Activated T-cell treated with anti-CD3 and anti-CD28 coated beads, Interleukin-2, amount 50 U/mL, for 4 hours (primary cell): ENCODE data around the gene GNG4. TPM values are rescaled to one million over a fixed set of nuclear protein-coding genes. Genes with fewer than 3 reads are reported as not detected.

ENCODE experiments used
- ATAC-seq, 2 donors: fragments of 200-7000 bp; cut with Tn5 transposase; one replicate each; pipeline ENCODE4 v1.10.0; 2021
- DNase-seq: peaks from one replicate; pipeline ENCODE4 v3.0.0-alpha.2; 2020
- H3K27me3 Mint-ChIP-seq: one replicate; pipeline ENCODE4 v1.8.0; 2021; ENCODE audit warnings: low read depth, mixed read lengths
- H3K36me3 Mint-ChIP-seq: one replicate; pipeline ENCODE4 v1.8.0; 2022; ENCODE audit warnings: mixed read lengths; ENCODE audit not compliant: insufficient read depth
- H3K4me1 Mint-ChIP-seq: one replicate; pipeline ENCODE4 v1.8.0; 2021; ENCODE audit warnings: low read depth, mixed read lengths
- H3K4me3 Mint-ChIP-seq: one replicate; pipeline ENCODE4 v1.8.0; 2021; ENCODE audit warnings: mild to moderate bottlenecking, moderate library complexity, mixed read lengths
- H3K9me3 Mint-ChIP-seq: one replicate; pipeline ENCODE4 v1.8.0; 2021; ENCODE audit warnings: mixed read lengths
- total RNA-seq, 3 donors: library from RNA; stranded (reverse); gene quantifications; one replicate each; pipeline ENCODE4 v1.2.1, GENCODE V29; 2021

Gene GNG4
- total RNA-seq, result 1 to 10 TPM in 1 of 3 donors, under 1 TPM in 2; 0.26 to 1.4 (median 0.58) TPM

- ATAC-seq, result peak; percentile 50 to 54
- H3K9me3 Mint-ChIP-seq, result peaks cover 8% of the 10 kb centered on the region
- H3K4me3 Mint-ChIP-seq, result peak within 1 kb of the TSS; percentile 81
- peaks cover 14% of the 10 kb centered on the region for H3K4me1 Mint-ChIP-seq
- H3K27me3 Mint-ChIP-seq, result peaks cover 54% of the 10 kb centered on the region
- no peaks in the 10 kb centered on the region for H3K36me3 Mint-ChIP-seq
- peak; percentile 45 for DNase-seq
Measured at GRCh38 chr1:235649368-235650163, at the start of gene GNG4. GNG4 (minus strand) TSS chr1:235649784; CDS start chr1:235583838, 65,946 bp downstream.

- peaks cover 14% of the 10 kb centered on the region for H3K4me1 Mint-ChIP-seq
- DNase-seq, result no peak
- H3K27me3 Mint-ChIP-seq, result no peaks in the 10 kb centered on the region
- ATAC-seq, result peak; percentile 95 to 99
- H3K4me3 Mint-ChIP-seq, result peak overlapping the region; percentile 1
- H3K9me3 Mint-ChIP-seq, result no peaks in the 10 kb centered on the region
- peaks cover 51% of the 10 kb centered on the region for H3K36me3 Mint-ChIP-seq
Measured at GRCh38 chr1:235697508-235697907, 47.9 kb upstream of the GNG4 start.

GRCh38 chr1:235689356-235689755 lies 39.8 kb upstream of the GNG4 start:
- Mint-ChIP-seq H3K4me3 (no peak overlapping the region), H3K9me3 (no peaks in the 10 kb centered on the region), H3K27me3 (no peaks in the 10 kb centered on the region), H3K36me3 (peaks cover 33% of the 10 kb centered on the region), H3K4me1 (no peaks in the 10 kb centered on the region)
- ATAC-seq (no peak), DNase-seq (no peak)

DNA sequence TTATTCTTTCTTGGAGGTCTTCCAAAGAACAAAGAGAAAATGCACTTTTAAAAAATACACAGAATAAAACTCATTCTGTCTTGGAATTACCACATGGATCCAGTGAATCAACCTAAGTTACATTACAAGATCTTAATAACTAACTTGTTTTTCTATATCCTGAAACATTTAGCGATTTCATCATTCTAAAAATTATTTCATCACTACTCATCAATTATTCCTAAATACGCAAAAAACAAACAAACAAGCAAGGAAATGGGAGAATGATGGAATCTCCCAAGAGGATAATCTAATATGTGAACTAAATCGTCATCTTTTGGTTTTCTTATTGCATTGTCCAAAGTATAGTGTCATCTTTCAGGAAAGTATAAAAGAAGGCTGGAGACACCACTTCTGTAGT lies 38.5 kb upstream of the GNG4 start:
- DNase-seq (no peak), ATAC-seq (no peak)
- Mint-ChIP-seq H3K9me3 (no peaks in the 10 kb centered on the region), H3K36me3 (peaks cover 32% of the 10 kb centered on the region), H3K4me3 (no peak overlapping the region), H3K4me1 (no peaks in the 10 kb centered on the region), H3K27me3 (no peaks in the 10 kb centered on the region)

- Mint-ChIP-seq H3K27me3 (no peaks in the 10 kb centered on the region), H3K4me1 (no peaks in the 10 kb centered on the region), H3K4me3 (no peak overlapping the region), H3K36me3 (peaks cover 47% of the 10 kb centered on the region), H3K9me3 (peaks cover 5% of the 10 kb centered on the region)
- no peak for DNase-seq
- no peak for ATAC-seq
Measured at GRCh38 chr1:235683653-235684052, 34.1 kb upstream of the GNG4 start.

GRCh38 chr1:235682216-235682615 lies 32.6 kb upstream of the GNG4 start:
- Mint-ChIP-seq H3K27me3 (no peaks in the 10 kb centered on the region), H3K4me1 (no peaks in the 10 kb centered on the region)

GRCh38 chr1:235679644-235680043 lies 30.1 kb upstream of the GNG4 start:
- DNase-seq (no peak), ATAC-seq (no peak)
- Mint-ChIP-seq H3K9me3 (peaks cover 24% of the 10 kb centered on the region), H3K4me1 (no peaks in the 10 kb centered on the region), H3K4me3 (no peak overlapping the region), H3K36me3 (peaks cover 54% of the 10 kb centered on the region), H3K27me3 (no peaks in the 10 kb centered on the region)

More at GRCh38 chr1:235682216-235682615, 32.6 kb upstream of the GNG4 start:
- H3K36me3 Mint-ChIP-seq, result peaks cover 44% of the 10 kb centered on the region
- ATAC-seq, result no peak
- H3K9me3 Mint-ChIP-seq, result peaks cover 5% of the 10 kb centered on the region
- H3K4me3 Mint-ChIP-seq, result no peak overlapping the region
- no peak for DNase-seq

DNA sequence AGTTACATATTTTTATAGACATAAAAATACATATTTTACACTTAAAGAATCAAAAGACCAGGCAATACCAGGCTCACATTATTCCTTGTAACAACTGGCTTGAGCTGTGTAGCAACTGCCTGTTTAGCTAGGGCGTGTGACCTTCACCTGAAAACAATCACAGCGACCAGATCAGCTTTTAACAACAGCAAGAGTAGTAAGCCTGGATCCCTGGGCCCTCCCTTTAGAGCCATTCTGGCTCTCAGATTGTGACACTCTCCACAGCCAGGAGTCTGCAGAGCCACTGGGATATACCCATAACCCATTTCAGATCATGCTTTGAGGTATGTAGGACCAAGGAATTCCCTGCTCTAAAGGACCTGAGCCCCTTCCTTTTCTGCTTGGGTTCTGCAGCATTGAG lies 29.4 kb upstream of the GNG4 start:
- Mint-ChIP-seq H3K9me3 (peaks cover 26% of the 10 kb centered on the region), H3K27me3 (no peaks in the 10 kb centered on the region), H3K4me1 (no peaks in the 10 kb centered on the region), H3K36me3 (peaks cover 57% of the 10 kb centered on the region), H3K4me3 (no peak overlapping the region)
- DNase-seq (no peak), ATAC-seq (no peak)

- DNase-seq (no peak), ATAC-seq (no peak)
- Mint-ChIP-seq H3K27me3 (no peaks in the 10 kb centered on the region), H3K9me3 (peaks cover 51% of the 10 kb centered on the region), H3K36me3 (peaks cover 72% of the 10 kb centered on the region), H3K4me1 (no peaks in the 10 kb centered on the region), H3K4me3 (no peak overlapping the region)
Measured at GRCh38 chr1:235675152-235675890, 25.7 kb upstream of the GNG4 start.

GRCh38 chr1:235673981-235674380 lies 24.4 kb upstream of the GNG4 start:
- H3K27me3 Mint-ChIP-seq, result no peaks in the 10 kb centered on the region
- no peaks in the 10 kb centered on the region for H3K4me1 Mint-ChIP-seq
- DNase-seq (no peak), ATAC-seq (no peak)
- peaks cover 79% of the 10 kb centered on the region for H3K36me3 Mint-ChIP-seq
- H3K9me3 Mint-ChIP-seq, result peaks cover 60% of the 10 kb centered on the region
- H3K4me3 Mint-ChIP-seq, result no peak overlapping the region

GRCh38 chr1:235671992-235672391 lies 22.4 kb upstream of the GNG4 start:
- Mint-ChIP-seq H3K36me3 (peaks cover 84% of the 10 kb centered on the region), H3K27me3 (no peaks in the 10 kb centered on the region), H3K4me1 (no peaks in the 10 kb centered on the region), H3K9me3 (peaks cover 63% of the 10 kb centered on the region), H3K4me3 (no peak overlapping the region)
- ATAC-seq, result no peak
- DNase-seq, result no peak

DNA sequence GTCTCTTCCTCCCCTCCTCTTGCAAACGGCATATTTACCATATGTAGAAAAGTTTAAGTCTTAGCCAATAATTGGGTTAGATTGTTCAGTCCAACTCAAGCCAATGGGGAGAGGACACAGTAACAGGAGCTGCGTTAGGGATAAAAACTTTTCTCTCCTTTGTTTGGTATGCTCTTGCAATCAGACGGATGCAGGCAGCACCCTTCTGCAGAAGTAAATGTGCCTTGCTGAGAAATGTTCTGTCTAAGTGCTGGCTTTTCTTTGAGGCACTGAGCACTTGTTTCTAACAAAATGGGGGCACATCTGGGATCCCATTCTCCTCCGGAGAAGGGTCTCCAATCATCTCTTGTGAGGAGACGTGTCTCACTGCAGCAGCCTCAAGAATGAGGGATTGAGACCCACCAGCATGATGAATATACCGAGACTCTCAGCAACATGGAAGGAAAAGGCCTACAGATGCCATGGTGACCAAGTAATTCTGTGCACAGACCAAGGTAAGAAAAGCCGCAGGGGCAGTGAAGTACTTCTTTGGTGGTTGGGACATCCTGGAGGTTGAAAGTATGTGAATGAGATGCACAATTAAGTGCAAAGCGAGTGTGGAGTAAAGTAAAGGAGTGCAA lies 20.7 kb upstream of the GNG4 start:
- H3K4me1 Mint-ChIP-seq, result no peaks in the 10 kb centered on the region
- H3K9me3 Mint-ChIP-seq, result peaks cover 50% of the 10 kb centered on the region
- no peaks in the 10 kb centered on the region for H3K27me3 Mint-ChIP-seq
- H3K36me3 Mint-ChIP-seq, result peaks cover 69% of the 10 kb centered on the region
- ATAC-seq, result no peak
- no peak overlapping the region for H3K4me3 Mint-ChIP-seq
- no peak for DNase-seq

GRCh38 chr1:235669277-235669676 lies 19.7 kb upstream of the GNG4 start:
- Mint-ChIP-seq H3K4me3 (no peak overlapping the region), H3K27me3 (no peaks in the 10 kb centered on the region), H3K36me3 (peaks cover 63% of the 10 kb centered on the region), H3K4me1 (no peaks in the 10 kb centered on the region), H3K9me3 (peaks cover 42% of the 10 kb centered on the region)
- ATAC-seq (no peak), DNase-seq (no peak)

DNA sequence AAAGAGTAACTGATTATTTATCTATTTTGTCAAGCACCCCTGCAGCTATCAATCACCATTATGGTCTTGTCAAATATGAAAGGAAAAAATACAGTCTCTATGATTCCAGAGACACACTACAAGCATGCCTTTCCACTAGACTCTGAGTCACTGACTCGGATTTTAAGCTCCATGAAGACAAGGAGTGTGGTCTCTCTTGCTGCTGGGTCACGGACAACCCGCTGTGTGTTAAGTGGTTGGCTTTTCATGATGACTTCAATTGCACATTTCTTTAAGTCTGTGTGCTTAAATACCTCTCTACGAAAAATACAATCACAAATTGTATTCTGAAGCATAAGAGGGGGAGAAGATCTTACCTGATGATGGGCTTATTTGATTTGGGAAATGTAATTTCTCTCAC lies 14.0 kb upstream of the GNG4 start:
- no peaks in the 10 kb centered on the region for H3K4me1 Mint-ChIP-seq
- H3K9me3 Mint-ChIP-seq, result peaks cover 2% of the 10 kb centered on the region
- no peak for DNase-seq
- ATAC-seq, result no peak
- no peak overlapping the region for H3K4me3 Mint-ChIP-seq
- peaks cover 30% of the 10 kb centered on the region for H3K36me3 Mint-ChIP-seq
- no peaks in the 10 kb centered on the region for H3K27me3 Mint-ChIP-seq
